SIG-M5 treated with dmso at 0.1 percent for 504 hours (cell line): Measurements from ENCODE around the gene WDR74.
"Not testable (repeated sequence)": the region's sequence is repeated elsewhere in the genome, so short reads cannot be mapped to it uniquely, and the experiment has no call there.

Experiments
- DNase-seq: peaks from one replicate; lab custom pipeline; 2025; ENCODE audit not compliant: unreplicated experiment; lab: John Stamatoyannopoulos, UW

The WDR74 gene

GRCh38 chr11:62842171-62842741, 2.9 kb upstream of the WDR74 start:
- no peak for DNase-seq

DNA sequence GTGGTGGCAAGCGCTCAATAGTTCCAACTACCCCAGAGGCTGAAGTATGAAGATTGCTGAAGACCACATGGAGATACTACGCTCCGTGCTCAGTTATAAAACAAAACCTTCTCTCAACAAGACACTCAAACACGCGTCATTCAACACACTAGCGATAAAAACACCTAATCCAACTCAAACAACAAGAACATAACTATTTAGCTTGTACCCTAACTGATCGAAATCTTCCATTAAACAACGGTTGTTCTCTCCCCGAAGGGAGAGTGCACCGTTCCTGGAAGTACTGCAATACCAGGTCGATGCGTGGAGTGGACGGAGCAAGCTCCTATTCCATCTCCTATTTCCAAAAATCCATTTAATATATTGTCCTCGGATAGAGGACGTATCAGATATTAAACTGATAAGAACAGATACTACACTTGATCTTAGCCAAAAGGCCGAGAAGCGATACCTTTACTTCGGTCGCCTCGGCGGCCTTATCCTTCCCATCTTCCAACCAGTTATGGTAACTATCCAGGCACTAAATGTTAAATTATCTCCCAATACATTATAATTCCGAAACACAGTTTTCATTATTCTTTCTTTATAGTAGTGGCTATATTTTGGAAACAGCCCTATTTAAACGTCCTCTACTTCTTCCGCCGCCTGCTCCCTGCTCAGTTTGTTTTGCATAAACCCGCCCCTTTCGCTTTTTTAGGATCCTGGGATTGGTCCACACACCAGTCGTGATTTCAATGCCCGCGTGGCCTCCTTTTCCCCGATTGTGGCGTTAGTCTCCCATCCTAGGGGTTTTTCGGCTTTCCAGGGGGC, 2.2 kb upstream of the WDR74 start:
- peak; percentile 100 for DNase-seq

GRCh38 chr11:62840721-62841360, 1.5 kb upstream of the WDR74 start:
- peak; percentile 72 for DNase-seq

- DNase-seq, result no peak
Measured at GRCh38 chr11:62835336-62835735, 4.1 kb downstream of the WDR74 start.

GRCh38 chr11:62832336-62833234, 6.8 kb downstream of the WDR74 start, which contains the start of gene TEX54:
TEX54 (minus strand) TSS chr11:62832841.
- no peak for DNase-seq

- peak; percentile 96 for DNase-seq
Measured at GRCh38 chr11:62831520-62832335, 7.7 kb downstream of the WDR74 start, which contains the start of gene STX5. STX5 (minus strand) TSS chr11:62832051; CDS start chr11:62831243, 808 bp downstream.

- peak; percentile 65 for DNase-seq
Measured at GRCh38 chr11:62830904-62831519, 8.4 kb downstream of the WDR74 start.

DNA sequence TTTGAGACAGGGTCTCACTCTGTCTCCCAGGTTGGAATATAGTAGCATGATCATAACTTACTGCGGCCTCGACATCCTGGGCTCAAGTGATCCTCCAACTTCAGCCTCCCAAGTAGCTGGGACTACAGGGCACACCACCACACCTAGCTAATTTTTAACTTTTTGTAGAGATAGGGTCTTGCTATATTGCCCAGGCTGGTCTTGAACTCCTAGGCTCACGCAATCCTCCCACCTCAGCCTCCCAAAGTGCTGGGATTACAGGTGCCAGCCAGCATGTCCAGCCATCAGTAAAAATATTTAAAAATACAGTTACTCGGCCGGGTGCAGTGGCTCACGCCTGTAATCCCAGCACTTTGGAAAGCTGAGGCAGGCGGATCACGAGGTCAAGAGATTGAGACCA, 11.3 kb downstream of the WDR74 start:
- DNase-seq, result not testable (repeated sequence)

GRCh38 chr11:62823677-62824076, 15.7 kb downstream of the WDR74 start:
- DNase-seq, result no peak

GRCh38 chr11:62817129-62817528, 22.3 kb downstream of the WDR74 start:
- DNase-seq, result no peak

DNA sequence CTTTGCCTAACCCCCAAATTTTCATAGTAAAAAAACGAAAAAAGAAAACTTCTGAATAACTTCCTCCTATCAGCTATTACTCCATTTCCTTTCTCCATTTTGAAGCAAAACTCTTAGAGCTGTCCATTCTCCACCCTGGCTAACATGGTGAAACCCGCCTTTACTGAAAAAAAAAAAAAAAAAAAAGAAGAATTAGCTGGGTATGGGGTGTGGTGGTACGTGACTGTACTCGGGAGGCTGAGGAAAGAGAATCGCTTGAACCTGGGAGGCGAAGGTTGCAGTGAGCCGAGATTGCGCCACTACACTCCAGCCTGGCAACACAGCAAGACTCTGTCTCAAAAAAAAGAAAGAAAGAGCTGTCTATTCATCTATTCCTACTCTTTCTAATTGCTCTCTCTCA, 22.8 kb downstream of the WDR74 start:
- peak; percentile 89 for DNase-seq

- DNase-seq, result no peak
Measured at GRCh38 chr11:62811659-62812058, 27.7 kb downstream of the WDR74 start.

GRCh38 chr11:62810748-62811147, 28.6 kb downstream of the WDR74 start:
- no peak for DNase-seq

GRCh38 chr11:62806611-62807121, 32.7 kb downstream of the WDR74 start:
- DNase-seq, result peak; percentile 82

GRCh38 chr11:62805961-62806441, 33.4 kb downstream of the WDR74 start:
- DNase-seq, result peak; percentile 20

DNA sequence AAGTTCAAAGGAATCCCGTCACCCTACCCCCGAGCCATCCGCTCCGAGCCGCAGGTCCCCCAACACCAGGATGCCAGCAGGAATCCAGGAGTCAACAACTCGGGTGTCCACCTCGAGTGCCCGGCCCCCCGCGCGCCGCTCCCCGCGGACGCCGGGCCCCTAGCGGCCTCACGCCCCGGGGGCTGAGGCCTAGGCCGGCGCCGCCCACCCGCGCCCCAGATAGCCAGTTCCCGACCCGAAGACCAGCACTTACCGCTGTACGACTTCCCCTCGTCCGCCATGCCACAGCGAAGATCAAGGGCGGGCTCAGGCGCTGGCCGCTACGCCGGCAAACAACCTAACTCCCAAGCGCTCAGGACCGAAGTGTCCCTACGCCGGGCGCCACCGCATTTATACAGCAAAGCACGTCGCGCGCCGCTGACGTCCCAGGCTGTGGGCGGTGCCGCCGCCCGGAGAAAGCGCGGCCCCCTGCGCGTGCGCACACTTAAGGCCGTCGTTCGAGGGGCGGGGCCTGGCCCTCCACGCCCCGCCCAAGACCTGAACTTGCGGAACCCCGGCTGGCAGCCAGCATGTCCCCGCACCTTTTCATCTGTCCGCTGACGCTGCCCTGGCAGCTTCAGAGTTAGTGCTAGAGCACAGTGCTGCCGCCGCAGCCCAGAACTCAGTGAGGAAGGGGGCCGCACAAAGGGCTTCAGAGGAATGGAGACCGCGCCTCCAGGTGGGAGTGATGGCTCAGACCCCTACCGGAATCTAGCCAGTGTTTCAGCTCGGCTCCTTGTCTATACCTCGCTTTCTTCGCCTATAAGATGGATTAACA, 34.1 kb downstream of the WDR74 start, which contains the start of gene NXF1:
Gene NXF1 (minus strand): TSS at position 365 of the 817 bp plus-strand sequence. CDS start 84 bp downstream, at position 281.
- peak; percentile 87 for DNase-seq

- no peak for DNase-seq
Measured at GRCh38 chr11:62804310-62805075, 34.9 kb downstream of the WDR74 start.

GRCh38 chr11:62801071-62801470, 38.3 kb downstream of the WDR74 start:
- no peak for DNase-seq
